Measurements from ENCODE around the gene LYPLA2.
"Not testable (repeated sequence)": the region's sequence is repeated elsewhere in the genome, so short reads cannot be mapped to it uniquely, and the experiment has no call there.

Gene LYPLA2

GRCh38 chr1:23801338-23801748 is 10.4 kb downstream of the LYPLA2 start:
- DNase-seq: no peak

- DNase-seq: no peak
Measured at GRCh38 chr1:23801876-23802275, 10.9 kb downstream of the LYPLA2 start.

GRCh38 chr1:23802809-23803342 is 11.9 kb downstream of the LYPLA2 start:
- DNase-seq: not testable (repeated sequence)

GRCh38 chr1:23803674-23804073 is 12.7 kb downstream of the LYPLA2 start:
- no peak for DNase-seq

GRCh38 chr1:23804183-23804835 is 13.4 kb downstream of the LYPLA2 start:
- no peak for DNase-seq

- no peak for DNase-seq
Measured at GRCh38 chr1:23805025-23805424, 14.1 kb downstream of the LYPLA2 start.

- DNase-seq: no peak
Measured at GRCh38 chr1:23806280-23806679, 15.3 kb downstream of the LYPLA2 start.

GRCh38 chr1:23807453-23807852 is 16.5 kb downstream of the LYPLA2 start:
- no peak for DNase-seq

GRCh38 chr1:23809751-23810171 is 18.8 kb downstream of the LYPLA2 start:
- peak; percentile 34 for DNase-seq

- no peak for DNase-seq
Measured at GRCh38 chr1:23810818-23811540, 20.0 kb downstream of the LYPLA2 start.

GRCh38 chr1:23814016-23814415 is 23.1 kb downstream of the LYPLA2 start:
- DNase-seq: no peak

GRCh38 chr1:23816361-23816760 is 25.4 kb downstream of the LYPLA2 start:
- no peak for DNase-seq

GRCh38 chr1:23816906-23817305 is 26.0 kb downstream of the LYPLA2 start:
- DNase-seq: no peak

GRCh38 chr1:23817633-23818032 is 26.7 kb downstream of the LYPLA2 start:
- no peak for DNase-seq

- DNase-seq: no peak
Measured at GRCh38 chr1:23823767-23824166, 32.8 kb downstream of the LYPLA2 start.

GRCh38 chr1:23824711-23825075 is 33.7 kb downstream of the LYPLA2 start:
- no peak for DNase-seq

- peak; percentile 96 for DNase-seq
Measured at GRCh38 chr1:23825076-23825761, 34.3 kb downstream of the LYPLA2 start, which contains the start of gene HMGCL. Gene HMGCL (minus strand): TSS chr1:23825429. CDS start chr1:23825415, 14 bp downstream.

- DNase-seq: no peak
Measured at GRCh38 chr1:23825762-23826522, 35.0 kb downstream of the LYPLA2 start.

- not testable (repeated sequence) for DNase-seq
Measured at GRCh38 chr1:23826590-23826989, 35.6 kb downstream of the LYPLA2 start.

- no peak for DNase-seq
Measured at GRCh38 chr1:23827717-23828116, 36.8 kb downstream of the LYPLA2 start.

GRCh38 chr1:23834156-23834555 is 43.2 kb downstream of the LYPLA2 start:
- not testable (repeated sequence) for DNase-seq

- DNase-seq: no peak
Measured at GRCh38 chr1:23836037-23836436, 45.1 kb downstream of the LYPLA2 start.

GRCh38 chr1:23837908-23838307 is 47.0 kb downstream of the LYPLA2 start:
- no peak for DNase-seq
